ENCODE results near the gene RPL35. TPM values are rescaled to one million over a fixed set of nuclear protein-coding genes. Genes with fewer than 3 reads are reported as not detected.
"Not testable (repeated sequence)": the region's sequence is repeated elsewhere in the genome, so short reads cannot be mapped to it uniquely, and the experiment has no call there.

RPL35 gene
- total RNA-seq, 1 donor from 2014 or later, result 884 TPM

- no peak for DNase-seq (ENCODE audit: low spot score in 2 of 2)
- no peak for FAIRE-seq
Measured at GRCh38 chr9:124853605-124854143, 8.1 kb downstream of the RPL35 start.

DNA sequence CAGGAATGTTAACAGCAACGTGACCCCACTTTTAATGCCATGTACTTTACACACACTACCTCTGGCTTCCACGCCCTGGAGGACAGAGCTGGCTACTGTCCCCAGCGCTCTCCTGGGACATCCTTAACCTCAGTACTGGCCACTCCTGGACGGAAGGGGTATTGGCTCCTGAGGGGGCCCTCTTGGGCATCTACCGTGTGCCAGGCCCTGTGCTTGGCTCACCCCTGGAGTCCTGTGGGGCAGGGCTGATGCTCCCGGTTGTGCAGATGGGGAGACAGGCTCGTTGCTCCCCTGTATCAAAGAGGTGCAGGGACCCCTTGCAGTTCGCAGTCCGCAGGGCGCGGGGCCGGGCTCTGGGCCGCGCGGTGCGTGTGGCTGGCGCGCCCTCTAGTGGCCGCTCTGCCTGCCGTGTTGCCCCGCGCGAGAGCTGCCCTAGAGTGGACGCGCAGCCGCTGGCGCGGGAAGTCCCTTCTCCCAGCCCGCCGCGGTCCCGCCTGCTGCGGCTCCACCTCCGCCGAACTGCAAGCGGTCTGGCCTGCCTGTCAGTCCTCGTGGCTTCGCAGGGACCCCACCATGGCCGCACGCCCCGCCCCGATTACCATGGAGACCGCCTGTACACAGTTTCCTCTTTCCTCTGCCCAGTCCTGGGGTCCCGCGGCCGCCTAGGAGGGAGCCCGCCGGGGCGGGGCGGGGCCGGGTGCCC is 8.8 kb downstream of the RPL35 start, which contains the start of gene WDR38:
WDR38 (plus strand) TSS at position 632 of the 703 bp plus-strand sequence. CDS start 72 bp downstream, outside the sequence.
- DNase-seq (ENCODE audit: low spot score in 2 of 2), result peak; percentile 86 to 92
- FAIRE-seq, result no peak

GRCh38 chr9:124852121-124852828 is 9.5 kb downstream of the RPL35 start:
- FAIRE-seq (no peak), DNase-seq (ENCODE audit: low spot score in 2 of 2) (no peak)

- FAIRE-seq (no peak), DNase-seq (ENCODE audit: low spot score in 2 of 2) (no peak)
Measured at GRCh38 chr9:124849801-124850200, 12.0 kb downstream of the RPL35 start.

GRCh38 chr9:124846969-124847368 is 14.8 kb downstream of the RPL35 start:
- DNase-seq (ENCODE audit: low spot score in 2 of 2), result no peak
- FAIRE-seq, result no peak

- not testable (repeated sequence) for FAIRE-seq; DNase-seq (ENCODE audit: low spot score in 2 of 2)
Measured at GRCh38 chr9:124846467-124846866, 15.3 kb downstream of the RPL35 start.

- no peak for FAIRE-seq
- DNase-seq (ENCODE audit: low spot score in 2 of 2), result no peak
Measured at GRCh38 chr9:124844291-124844690, 17.5 kb downstream of the RPL35 start.

- FAIRE-seq (no peak), DNase-seq (ENCODE audit: low spot score in 2 of 2) (no peak)
Measured at GRCh38 chr9:124843456-124844034, 18.2 kb downstream of the RPL35 start.

DNA sequence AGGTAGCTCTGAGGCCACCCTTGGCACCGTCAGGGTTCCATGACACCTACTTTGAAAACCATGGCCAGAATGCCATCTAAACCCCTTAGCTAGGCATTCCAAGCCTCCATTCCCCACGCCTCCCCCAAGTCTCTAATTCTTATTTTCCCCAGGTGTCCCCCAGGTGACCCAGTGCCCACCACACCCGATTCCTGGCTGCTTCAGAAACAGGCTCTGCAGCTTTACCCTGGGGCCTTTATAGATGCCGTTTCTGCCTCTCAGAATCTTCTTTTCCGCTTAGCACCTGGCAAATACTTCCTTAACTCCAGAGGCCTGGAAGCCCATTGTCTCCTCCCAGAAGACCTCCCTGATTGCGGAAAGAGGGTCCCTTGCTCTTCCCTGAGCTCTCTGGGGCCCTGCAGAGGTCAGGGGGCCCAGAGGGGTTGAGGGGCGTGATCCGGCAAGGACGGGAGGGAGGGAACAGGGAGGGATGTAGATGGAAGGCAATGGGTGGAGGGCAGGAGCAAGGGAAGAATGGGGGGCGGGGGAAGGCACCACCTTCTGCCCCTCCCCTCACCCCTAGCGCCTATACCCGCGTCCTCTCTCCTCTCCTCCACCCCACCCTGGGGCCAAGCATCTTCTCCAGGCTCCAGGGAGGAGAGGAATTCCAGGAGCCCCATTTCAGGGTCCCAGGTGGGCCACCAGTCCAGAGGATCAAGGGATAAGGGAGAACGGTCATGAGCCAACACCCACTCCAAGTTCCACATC is 20.5 kb downstream of the RPL35 start:
- DNase-seq (ENCODE audit: low spot score in 2 of 2) (no peak), FAIRE-seq (no peak)

- DNase-seq (ENCODE audit: low spot score in 2 of 2) (no peak), FAIRE-seq (no peak)
Measured at GRCh38 chr9:124840300-124840833, 21.4 kb downstream of the RPL35 start.

DNA sequence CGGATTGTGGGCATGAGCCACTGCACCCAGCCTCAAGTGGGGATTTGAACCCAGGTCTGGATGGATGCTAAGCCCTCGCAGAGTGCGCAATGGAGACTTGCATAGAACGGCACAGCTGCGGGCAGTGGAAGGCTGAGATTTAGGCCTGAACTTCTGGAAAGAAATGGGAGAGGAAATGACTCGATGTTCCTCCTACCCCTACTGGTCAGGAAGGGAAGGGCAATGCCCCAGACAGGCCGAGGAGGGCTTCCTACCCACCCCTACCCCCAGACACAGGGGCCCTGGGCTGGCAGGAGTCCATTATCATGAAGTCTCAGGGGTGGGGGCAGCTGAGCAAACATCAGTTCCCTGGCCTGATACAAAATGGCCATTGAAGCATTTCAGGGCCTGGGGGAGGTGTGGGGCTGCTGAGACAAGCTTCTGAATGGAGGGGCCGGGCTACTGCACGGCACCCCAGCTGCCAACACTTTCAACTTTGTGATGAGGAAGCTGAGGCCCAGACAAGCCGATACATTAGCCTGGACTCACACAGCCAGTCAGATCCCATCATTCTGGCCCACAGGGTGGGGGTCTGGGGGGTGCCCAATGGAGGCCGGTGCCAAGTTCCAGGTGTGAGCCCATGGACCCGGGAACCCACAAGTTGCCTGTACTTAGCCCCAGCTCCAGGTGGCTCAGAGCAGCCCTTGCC is 22.0 kb downstream of the RPL35 start:
- no peak for FAIRE-seq

GRCh38 chr9:124838567-124839275 is 23.0 kb downstream of the RPL35 start:
- not testable (repeated sequence) for FAIRE-seq; DNase-seq (ENCODE audit: low spot score in 2 of 2)

More for the DNA sequence above, 22.0 kb downstream of the RPL35 start:
- DNase-seq (ENCODE audit: low spot score in 2 of 2), result no peak

GRCh38 chr9:124838132-124838531 is 23.6 kb downstream of the RPL35 start:
- FAIRE-seq; DNase-seq (ENCODE audit: low spot score in 2 of 2): not testable (repeated sequence)

DNA sequence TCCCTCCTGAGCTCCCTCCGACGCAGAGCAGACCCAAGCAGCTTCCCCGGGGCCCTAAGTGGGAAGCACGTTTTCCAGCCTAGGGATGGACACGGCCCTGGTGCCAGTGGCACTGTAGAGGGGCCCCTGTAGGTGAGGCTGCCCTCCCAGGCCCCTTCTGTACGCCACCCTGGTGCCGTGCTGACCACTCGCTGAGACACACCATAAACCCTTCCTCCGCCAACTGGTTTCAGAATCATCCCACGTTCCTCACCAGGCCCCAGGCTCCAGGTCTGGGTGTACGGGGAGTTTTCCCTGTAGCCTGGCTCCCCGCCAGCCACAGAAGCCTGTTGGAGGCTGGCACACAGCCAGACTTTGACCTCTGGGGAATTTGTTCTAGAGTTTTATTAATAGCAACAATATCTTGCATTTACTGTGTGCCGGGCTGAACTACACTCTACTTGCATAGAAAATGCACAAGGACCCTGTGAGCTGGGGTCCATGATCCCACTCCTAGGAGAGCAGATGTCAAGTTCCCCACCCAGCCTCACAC is 26.7 kb downstream of the RPL35 start:
- DNase-seq (ENCODE audit: low spot score in 2 of 2) (no peak), FAIRE-seq (no peak)

DNA sequence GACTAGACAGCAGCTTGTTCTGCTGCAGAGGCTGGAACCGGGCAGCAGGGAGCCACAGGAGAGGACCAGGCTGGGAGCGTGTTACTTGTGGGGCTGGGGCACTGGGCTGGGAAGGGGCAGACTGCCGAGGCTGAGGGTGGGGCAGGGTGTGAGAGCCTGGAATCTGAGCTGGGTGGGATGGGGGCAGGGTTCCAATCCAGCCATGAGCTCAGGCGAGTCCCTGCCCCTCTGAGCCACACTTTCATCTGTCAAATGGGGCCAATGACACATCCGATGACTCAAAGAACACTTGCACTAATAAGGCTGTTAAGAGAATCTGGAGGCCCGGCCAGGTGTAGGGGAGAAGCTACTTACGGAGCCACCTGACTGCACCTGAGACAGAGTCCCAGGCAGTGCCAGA is 27.2 kb downstream of the RPL35 start:
- no peak for FAIRE-seq
- no peak for DNase-seq (ENCODE audit: low spot score in 2 of 2)

DNA sequence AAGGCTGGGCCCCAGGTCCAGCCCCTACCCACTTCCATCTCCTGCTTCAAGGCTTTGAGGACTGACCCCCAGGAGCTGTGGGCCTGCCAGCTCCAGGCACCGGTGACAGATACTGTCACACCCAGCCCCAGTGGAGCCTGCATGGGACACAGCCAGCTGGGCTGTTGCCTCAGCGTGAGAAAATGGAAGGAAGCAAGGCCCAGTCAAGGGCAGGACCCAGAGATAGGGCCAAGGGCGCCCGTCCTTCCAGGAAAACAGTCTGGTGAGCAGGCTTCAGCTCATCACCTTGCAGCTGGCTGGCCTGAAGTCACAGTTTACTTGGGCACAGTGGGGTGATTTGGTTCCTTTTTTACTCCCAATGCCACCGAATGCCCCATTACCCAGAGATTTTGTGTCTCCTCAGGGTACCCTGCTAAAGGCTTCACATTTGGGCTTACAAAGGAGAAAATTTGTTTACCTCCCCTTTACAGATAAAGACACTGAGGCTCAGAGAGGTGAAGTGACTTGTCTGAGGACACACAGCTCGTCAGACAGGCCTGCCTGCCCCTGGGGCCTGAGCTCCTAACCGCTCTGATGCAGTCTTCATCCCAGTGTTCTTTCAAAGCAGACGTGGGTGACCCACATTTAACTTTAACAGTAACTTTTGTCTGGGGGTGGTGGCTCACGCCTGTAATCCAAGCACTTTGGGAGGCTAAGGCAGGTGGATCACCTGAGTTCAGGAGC is 30.0 kb downstream of the RPL35 start:
- DNase-seq (ENCODE audit: low spot score in 2 of 2) (no peak), FAIRE-seq (no peak)

DNA sequence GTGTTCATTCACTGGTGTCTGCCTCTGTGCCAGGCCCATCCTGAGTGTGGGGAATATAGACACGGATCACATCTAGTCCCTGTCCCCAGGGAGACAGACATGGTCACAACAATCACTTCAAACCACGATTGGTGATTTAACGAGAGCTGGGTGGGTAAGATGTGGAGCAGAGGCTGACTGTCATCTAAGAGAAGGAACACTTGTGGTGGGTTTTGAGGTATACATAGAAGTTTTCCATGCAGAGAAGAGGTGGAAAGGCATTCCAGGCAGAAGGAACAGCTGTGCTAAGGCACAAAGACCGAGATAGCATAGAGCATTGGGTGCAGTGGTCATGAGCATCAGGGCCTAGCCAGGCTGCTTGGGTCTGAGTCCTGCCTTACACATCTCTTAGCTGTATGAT is 31.2 kb downstream of the RPL35 start:
- FAIRE-seq (no peak), DNase-seq (ENCODE audit: low spot score in 2 of 2) (no peak)

DNA sequence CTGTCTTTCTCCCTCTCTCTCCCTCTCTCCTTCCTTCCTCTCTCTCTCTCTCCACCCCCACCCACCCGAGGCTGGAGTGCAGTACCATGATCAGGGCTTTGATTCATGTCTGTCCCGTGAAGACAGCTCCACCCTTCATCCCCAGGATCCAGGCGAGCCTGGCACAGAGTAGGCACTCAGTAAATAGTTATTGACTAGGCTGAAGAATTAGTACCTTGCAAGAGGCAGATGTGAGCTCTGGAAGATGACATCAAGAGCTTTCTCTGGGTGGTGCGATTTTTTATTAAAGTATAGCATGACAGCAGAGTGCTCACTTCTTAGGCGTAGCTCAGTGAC is 32.5 kb downstream of the RPL35 start:
- no peak for DNase-seq (ENCODE audit: low spot score in 2 of 2)
- FAIRE-seq, result no peak
